SK-N-SH (cell line): ENCODE results near the gene CTPS1. TPM values are rescaled to one million over a fixed set of nuclear protein-coding genes. Genes with fewer than 3 reads are reported as not detected.

Experiments
- CTCF ChIA-PET: fragments of 300-600, 350-600 bp; formaldehyde crosslinking; extraction: SDS; loops from one replicate; lab custom pipeline; 2021; lab: Yijun Ruan, JAX
- POLR2A ChIA-PET: fragments of 350-600 bp; sonication (Branson Sonifier 250); formaldehyde crosslinking; extraction: SDS; loops from one replicate; lab custom pipeline; 2020; ENCODE audit warnings: antibody characterized with exemption, inconsistent platforms; lab: Yijun Ruan, JAX
- DNase-seq: peaks from one replicate; pipeline ENCODE4 v3.0.0; 2012
- H2AFZ ChIP-seq: fragments of 200-600 bp; sonication (generic); 2 replicates; pipeline ENCODE4 v1.8.1; 2016; ENCODE audit warnings: antibody characterized with exemption, mild to moderate bottlenecking, low read depth
- H3F3A ChIP-seq: fragments of 200-600 bp; sonication (generic); replicated peaks from 2 replicates; pipeline ENCODE3; 2016; ENCODE audit warnings: antibody characterized with exemption, mild to moderate bottlenecking; ENCODE audit not compliant: insufficient read depth
- H3K27ac ChIP-seq, 2 experiments: fragments of 200-500 bp in 1 of 2; fragments of 200-600 bp in 1 of 2; sonication (Bioruptor generic) in 1 of 2; sonication (generic), shearing (Covaris generic) in 1 of 2; 2 replicates each; pipeline versions ENCODE4 v1.5.1 to v1.6.1; 2014 to 2016; ENCODE audit warnings: low read depth in 2 of 2, inconsistent platforms in 1 of 2, low read length in 1 of 2, mild to moderate bottlenecking in 1 of 2, mixed read lengths in 1 of 2
- H3K27me3 ChIP-seq: fragments of 200-600 bp; sonication (generic), shearing (Covaris generic); 2 replicates; pipeline ENCODE4 v1.6.1; 2016; ENCODE audit warnings: mixed run types; ENCODE audit not compliant: insufficient read depth
- H3K36me3 ChIP-seq, 2 experiments: fragments of 200-500 bp in 1 of 2; fragments of 200-600 bp in 1 of 2; sonication (Bioruptor generic) in 1 of 2; sonication (generic) in 1 of 2; replicated peaks in 1 of 2; 2 replicates each; pipeline versions ENCODE3 to v1.5.1; 2014 to 2016; ENCODE audit warnings: low read length in 1 of 2, mild to moderate bottlenecking in 1 of 2; ENCODE audit not compliant: insufficient read depth in 2 of 2, control insufficient read depth in 1 of 2
- H3K4me1 ChIP-seq, 2 experiments: fragments of 200-500 bp in 1 of 2; fragments of 200-600 bp in 1 of 2; sonication (Bioruptor generic) in 1 of 2; sonication (generic), shearing (Covaris generic) in 1 of 2; 2 replicates each; pipeline versions ENCODE4 v1.5.1 to v1.6.1; 2014 to 2016; ENCODE audit warnings: low read depth in 1 of 2, low read length in 1 of 2, mixed run types in 1 of 2; ENCODE audit not compliant: insufficient read depth in 2 of 2, control insufficient read depth in 1 of 2
- H3K4me2 ChIP-seq: fragments of 200-600 bp; sonication (generic), shearing (Covaris generic); 2 replicates; pipeline ENCODE4 v1.6.1; 2017; ENCODE audit warnings: mixed run types
- H3K4me3 ChIP-seq, 2 experiments: fragments of 200-500 bp in 1 of 2; fragments of 200-600 bp in 1 of 2; sonication (Bioruptor generic) in 1 of 2; sonication (generic), shearing (Covaris generic) in 1 of 2; 2 replicates each; pipeline versions ENCODE4 v1.5.1 to v1.8.1; 2014 to 2016; ENCODE audit warnings: low read depth in 2 of 2, inconsistent platforms in 1 of 2, low read length in 1 of 2, mild to moderate bottlenecking in 1 of 2, mixed read lengths in 1 of 2, moderate library complexity in 1 of 2
- H3K79me2 ChIP-seq: fragments of 200-600 bp; sonication (generic); 2 replicates; pipeline ENCODE4 v1.8.1; 2017; ENCODE audit warnings: mild to moderate bottlenecking; ENCODE audit not compliant: insufficient read depth
- H3K9ac ChIP-seq: fragments of 200-600 bp; sonication (generic); 2 replicates; pipeline ENCODE4 v1.6.1; 2017; ENCODE audit warnings: mixed run types
- H3K9me2 ChIP-seq: fragments of 200-600 bp; sonication (generic); 2 replicates; pipeline ENCODE4 v1.6.1; 2017; ENCODE audit warnings: mixed run types
- H3K9me3 ChIP-seq: fragments of 200-600 bp; sonication (generic); 2 replicates; pipeline ENCODE4 v1.6.1; 2017; ENCODE audit warnings: mixed run types, mild to moderate bottlenecking, moderate library complexity
- H4K20me1 ChIP-seq: fragments of 200-600 bp; sonication (generic); 2 replicates; pipeline ENCODE4 v1.6.1; 2017; ENCODE audit warnings: mild to moderate bottlenecking, mixed run types; ENCODE audit not compliant: insufficient read depth
- FOSL2 ChIP-seq: IDR thresholded peaks from 2 replicates; pipeline ENCODE4 v1.4.0; 2012; ENCODE audit warnings: low read depth, mild to moderate bottlenecking, moderate library complexity, borderline replicate concordance
- GABPA ChIP-seq: IDR thresholded peaks from 2 replicates; pipeline ENCODE4 v1.4.0; 2012; ENCODE audit warnings: low read depth, mild to moderate bottlenecking
- GATA2 ChIP-seq: sonication (generic); formaldehyde crosslinking; IDR thresholded peaks from 2 replicates; pipeline ENCODE4 v1.5.0; 2020; ENCODE audit warnings: mild to moderate bottlenecking, missing genetic modification reagents
- MEF2A ChIP-seq: IDR thresholded peaks from 2 replicates; pipeline ENCODE4 v1.4.0; 2012; ENCODE audit warnings: low read depth, borderline replicate concordance
- NFIC ChIP-seq: IDR thresholded peaks from 2 replicates; pipeline ENCODE4 v1.4.0; 2012; ENCODE audit warnings: borderline replicate concordance
- NRF1 ChIP-seq: IDR thresholded peaks from 2 replicates; pipeline ENCODE4 v1.6.1; 2012; ENCODE audit warnings: low read depth, mild to moderate bottlenecking, low read length
- RAD21 ChIP-seq: IDR thresholded peaks from 2 replicates; pipeline ENCODE4 v1.6.1; 2012; ENCODE audit warnings: mild to moderate bottlenecking, low read length
- RXRA ChIP-seq: IDR thresholded peaks from 2 replicates; pipeline ENCODE4 v1.4.0; 2012; ENCODE audit warnings: low read depth, mild to moderate bottlenecking, borderline replicate concordance
- TAF1 ChIP-seq: IDR thresholded peaks from 2 replicates; pipeline ENCODE4 v1.6.1; 2012; ENCODE audit warnings: low read depth, mild to moderate bottlenecking, low read length, moderate library complexity, borderline replicate concordance
- TCF12 ChIP-seq: IDR thresholded peaks from 2 replicates; pipeline ENCODE4 v1.4.0; 2012
- WGBS: methylation state at CpG from one replicate; pipeline ENCODE4 v1.1.6; 2017; ENCODE audit warnings: low lambda C conversion rate; 5-methylcytosine and 5-hydroxymethylcytosine counted together
- polyA plus RNA-seq, 3 experiments: library from polyadenylated mRNA; depleted of rRNA; stranded (reverse); fragments of >200 nt; gene quantifications; 2 replicates each; pipeline ENCODE4 v1.2.3, GENCODE V29; 2012
- TF ChIP-seq, protein P1 (sequence below): fragments of 150-350 bp; IDR thresholded peaks from 2 replicates; pipeline ENCODE4 v1.6.1; 2016; ENCODE audit warnings: mild to moderate bottlenecking, low read depth, low read length
- TF ChIP-seq, protein P2 (sequence below): IDR thresholded peaks from 2 replicates; pipeline ENCODE4 v1.4.0; 2012; ENCODE audit warnings: low read depth
- TF ChIP-seq, protein P3 (sequence below): IDR thresholded peaks from 2 replicates; pipeline ENCODE4 v1.6.1; 2012; ENCODE audit warnings: mild to moderate bottlenecking, low read depth, low read length, moderate library complexity
- TF ChIP-seq, protein P4 (sequence below): IDR thresholded peaks from 2 replicates; pipeline ENCODE4 v1.4.0; 2012; ENCODE audit warnings: low read depth, borderline replicate concordance
- TF ChIP-seq, protein P5 (sequence below): IDR thresholded peaks from 2 replicates; pipeline ENCODE4 v1.4.0; 2012; ENCODE audit warnings: low read depth, borderline replicate concordance

CTPS1 gene
- polyA plus RNA-seq, 1 of the 3 experiments (the other 2 are of a cell fraction): 34.5 TPM

DNA sequence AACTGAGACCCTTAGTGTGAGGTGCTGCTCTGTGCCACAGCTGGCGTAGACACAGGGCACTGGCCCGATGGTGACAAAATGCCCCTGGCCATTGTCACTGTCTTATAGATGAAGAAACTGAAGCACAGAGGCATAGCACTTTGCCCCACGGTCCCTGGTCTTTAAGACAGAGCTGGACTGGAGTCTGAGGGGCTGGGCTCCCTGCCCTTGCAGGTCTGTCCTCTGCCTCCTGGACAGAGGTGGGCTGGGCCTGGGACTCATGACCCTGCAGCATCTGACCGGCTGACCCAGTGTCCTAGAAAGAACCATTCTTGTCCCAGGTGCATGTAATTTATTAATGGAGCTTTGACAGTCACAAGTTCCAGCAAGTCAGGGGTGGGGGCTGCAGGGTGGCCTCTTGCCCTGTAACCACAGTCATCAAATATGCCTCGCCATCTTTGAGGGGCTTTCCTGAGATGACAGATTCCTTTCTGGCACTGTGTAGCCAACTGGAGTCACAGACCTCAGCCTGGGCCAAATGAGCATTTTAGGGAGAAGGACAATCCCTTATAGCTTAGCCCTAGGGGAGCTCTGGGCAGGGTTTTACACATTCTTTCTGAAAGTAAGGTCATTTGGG lies 35.9 kb downstream of the CTPS1 start:
- Histone ChIP-seq H3K36me3 (peaks cover 28 to 57% of the 10 kb centered on the region in 2 experiments), H3K27ac (no peak overlapping the region)
- POLR2A ChIA-PET: no interaction called here

More for the DNA sequence above, 35.9 kb downstream of the CTPS1 start:
- Histone ChIP-seq H4K20me1 (no peaks in the 10 kb centered on the region), H3K4me1 (no peaks in the 10 kb centered on the region), H3K79me2 (no peaks in the 10 kb centered on the region), H3K27me3 (no peaks in the 10 kb centered on the region), H3K9ac (no peak overlapping the region), H2AFZ (no peak overlapping the region), H3K9me2 (no peaks in the 10 kb centered on the region), H3F3A (peaks cover 3% of the 10 kb centered on the region), H3K4me2 (no peak overlapping the region), H3K4me3 (no peak overlapping the region), H3K9me3 (no peaks in the 10 kb centered on the region)
- peak; percentile 27 for DNase-seq
- TF ChIP-seq GATA2 (CRISPR knock-in tag): no peak
- no peak for TF ChIP-seq RXRA
- TF ChIP-seq, protein P1, sequence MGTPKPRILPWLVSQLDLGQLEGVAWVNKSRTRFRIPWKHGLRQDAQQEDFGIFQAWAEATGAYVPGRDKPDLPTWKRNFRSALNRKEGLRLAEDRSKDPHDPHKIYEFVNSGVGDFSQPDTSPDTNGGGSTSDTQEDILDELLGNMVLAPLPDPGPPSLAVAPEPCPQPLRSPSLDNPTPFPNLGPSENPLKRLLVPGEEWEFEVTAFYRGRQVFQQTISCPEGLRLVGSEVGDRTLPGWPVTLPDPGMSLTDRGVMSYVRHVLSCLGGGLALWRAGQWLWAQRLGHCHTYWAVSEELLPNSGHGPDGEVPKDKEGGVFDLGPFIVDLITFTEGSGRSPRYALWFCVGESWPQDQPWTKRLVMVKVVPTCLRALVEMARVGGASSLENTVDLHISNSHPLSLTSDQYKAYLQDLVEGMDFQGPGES: no peak
- TF ChIP-seq, protein P2, sequence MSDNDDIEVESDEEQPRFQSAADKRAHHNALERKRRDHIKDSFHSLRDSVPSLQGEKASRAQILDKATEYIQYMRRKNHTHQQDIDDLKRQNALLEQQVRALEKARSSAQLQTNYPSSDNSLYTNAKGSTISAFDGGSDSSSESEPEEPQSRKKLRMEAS: no peak
- TF ChIP-seq MEF2A: no peak
- no peak for TF ChIP-seq RAD21
- TF ChIP-seq NRF1: no peak
- TF ChIP-seq GABPA: no peak
- TF ChIP-seq FOSL2: no peak
- TF ChIP-seq TCF12: no peak
- TF ChIP-seq NFIC: no peak
- TF ChIP-seq, protein P3, sequence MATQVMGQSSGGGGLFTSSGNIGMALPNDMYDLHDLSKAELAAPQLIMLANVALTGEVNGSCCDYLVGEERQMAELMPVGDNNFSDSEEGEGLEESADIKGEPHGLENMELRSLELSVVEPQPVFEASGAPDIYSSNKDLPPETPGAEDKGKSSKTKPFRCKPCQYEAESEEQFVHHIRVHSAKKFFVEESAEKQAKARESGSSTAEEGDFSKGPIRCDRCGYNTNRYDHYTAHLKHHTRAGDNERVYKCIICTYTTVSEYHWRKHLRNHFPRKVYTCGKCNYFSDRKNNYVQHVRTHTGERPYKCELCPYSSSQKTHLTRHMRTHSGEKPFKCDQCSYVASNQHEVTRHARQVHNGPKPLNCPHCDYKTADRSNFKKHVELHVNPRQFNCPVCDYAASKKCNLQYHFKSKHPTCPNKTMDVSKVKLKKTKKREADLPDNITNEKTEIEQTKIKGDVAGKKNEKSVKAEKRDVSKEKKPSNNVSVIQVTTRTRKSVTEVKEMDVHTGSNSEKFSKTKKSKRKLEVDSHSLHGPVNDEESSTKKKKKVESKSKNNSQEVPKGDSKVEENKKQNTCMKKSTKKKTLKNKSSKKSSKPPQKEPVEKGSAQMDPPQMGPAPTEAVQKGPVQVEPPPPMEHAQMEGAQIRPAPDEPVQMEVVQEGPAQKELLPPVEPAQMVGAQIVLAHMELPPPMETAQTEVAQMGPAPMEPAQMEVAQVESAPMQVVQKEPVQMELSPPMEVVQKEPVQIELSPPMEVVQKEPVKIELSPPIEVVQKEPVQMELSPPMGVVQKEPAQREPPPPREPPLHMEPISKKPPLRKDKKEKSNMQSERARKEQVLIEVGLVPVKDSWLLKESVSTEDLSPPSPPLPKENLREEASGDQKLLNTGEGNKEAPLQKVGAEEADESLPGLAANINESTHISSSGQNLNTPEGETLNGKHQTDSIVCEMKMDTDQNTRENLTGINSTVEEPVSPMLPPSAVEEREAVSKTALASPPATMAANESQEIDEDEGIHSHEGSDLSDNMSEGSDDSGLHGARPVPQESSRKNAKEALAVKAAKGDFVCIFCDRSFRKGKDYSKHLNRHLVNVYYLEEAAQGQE: no peak
- TF ChIP-seq, protein P4, sequence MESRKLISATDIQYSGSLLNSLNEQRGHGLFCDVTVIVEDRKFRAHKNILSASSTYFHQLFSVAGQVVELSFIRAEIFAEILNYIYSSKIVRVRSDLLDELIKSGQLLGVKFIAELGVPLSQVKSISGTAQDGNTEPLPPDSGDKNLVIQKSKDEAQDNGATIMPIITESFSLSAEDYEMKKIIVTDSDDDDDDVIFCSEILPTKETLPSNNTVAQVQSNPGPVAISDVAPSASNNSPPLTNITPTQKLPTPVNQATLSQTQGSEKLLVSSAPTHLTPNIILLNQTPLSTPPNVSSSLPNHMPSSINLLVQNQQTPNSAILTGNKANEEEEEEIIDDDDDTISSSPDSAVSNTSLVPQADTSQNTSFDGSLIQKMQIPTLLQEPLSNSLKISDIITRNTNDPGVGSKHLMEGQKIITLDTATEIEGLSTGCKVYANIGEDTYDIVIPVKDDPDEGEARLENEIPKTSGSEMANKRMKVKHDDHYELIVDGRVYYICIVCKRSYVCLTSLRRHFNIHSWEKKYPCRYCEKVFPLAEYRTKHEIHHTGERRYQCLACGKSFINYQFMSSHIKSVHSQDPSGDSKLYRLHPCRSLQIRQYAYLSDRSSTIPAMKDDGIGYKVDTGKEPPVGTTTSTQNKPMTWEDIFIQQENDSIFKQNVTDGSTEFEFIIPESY: no peak
- TF ChIP-seq TAF1: no peak
- TF ChIP-seq, protein P5, sequence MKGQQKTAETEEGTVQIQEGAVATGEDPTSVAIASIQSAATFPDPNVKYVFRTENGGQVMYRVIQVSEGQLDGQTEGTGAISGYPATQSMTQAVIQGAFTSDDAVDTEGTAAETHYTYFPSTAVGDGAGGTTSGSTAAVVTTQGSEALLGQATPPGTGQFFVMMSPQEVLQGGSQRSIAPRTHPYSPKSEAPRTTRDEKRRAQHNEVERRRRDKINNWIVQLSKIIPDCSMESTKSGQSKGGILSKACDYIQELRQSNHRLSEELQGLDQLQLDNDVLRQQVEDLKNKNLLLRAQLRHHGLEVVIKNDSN: no peak
- WGBS: 90% methylated on average over 3 of the region's 5 CpGs
- CTCF ChIA-PET: interaction anchor here (1.6 kb wide), 1 partner anchor 11 kb away, joined by 6 read pairs; no protein-coding TSS in a partner anchor
